ENCODE results near the gene PLOD1.

Gene PLOD1

DNA sequence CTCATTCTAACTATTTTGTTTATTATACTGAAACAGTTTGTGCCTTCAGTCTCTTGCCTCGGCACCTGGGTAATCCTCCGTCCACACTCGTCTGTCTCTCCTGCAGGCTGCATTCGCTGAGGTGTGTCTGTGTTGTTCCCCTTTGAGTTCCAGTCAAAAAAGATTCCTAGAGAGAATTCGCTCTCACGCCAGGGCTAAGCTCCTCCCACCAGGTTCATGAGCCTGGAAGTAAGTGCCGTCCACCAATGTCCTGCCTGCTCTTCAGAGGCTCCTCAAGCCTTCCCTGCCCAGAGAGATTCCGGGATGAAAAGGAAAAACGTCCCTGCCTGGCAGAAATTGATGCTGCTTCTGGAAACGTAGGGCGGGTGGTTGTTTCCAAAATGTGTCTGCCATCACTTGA lies 21.2 kb upstream of the PLOD1 start:
- H3K4me2 ChIP-seq (ENCODE audit: low read length), result no peak overlapping the region
- H3K36me3 ChIP-seq (ENCODE audit: insufficient read depth, low read length), result peaks cover 5% of the 10 kb centered on the region; the same call in 1 of the 2 replicates

GRCh38 chr1:11914024-11914423 lies 20.5 kb upstream of the PLOD1 start:
- no peaks in the 10 kb centered on the region for H3F3A ChIP-seq (ENCODE audit: insufficient read depth, low read length)
- peaks cover 40% of the 10 kb centered on the region for H3K4me1 ChIP-seq (ENCODE audit: insufficient read depth, low read length, severe bottlenecking)
- H3K4me2 ChIP-seq (ENCODE audit: low read length), result no peak overlapping the region
- H2AFZ ChIP-seq (ENCODE audit: low read length), result no peak overlapping the region
- no peak overlapping the region for H3K4me3 ChIP-seq (ENCODE audit: low read depth, low read length, poor library complexity, severe bottlenecking)
- H3K9ac ChIP-seq (ENCODE audit: low read length), result no peak overlapping the region
- H3K27me3 ChIP-seq (ENCODE audit: insufficient read depth, low read length), result no peaks in the 10 kb centered on the region
- TF ChIP-seq CTCF (IDR thresholded peaks at IDR 0.05; ENCODE audit: low read length) (no peak), EZH2 (IDR thresholded peaks at IDR 0.05; ENCODE audit: borderline replicate concordance, low read length) (no peak)
- no peaks in the 10 kb centered on the region for H3K9me2 ChIP-seq (ENCODE audit: low read depth, low read length)
- H3K36me3 ChIP-seq (ENCODE audit: insufficient read depth, low read length), result peaks cover 11% of the 10 kb centered on the region; the same call in 1 of the 2 replicates
- H3K27ac ChIP-seq (ENCODE audit: low read depth, low read length, poor library complexity, severe bottlenecking), result no peak overlapping the region
- H4K20me1 ChIP-seq (ENCODE audit: insufficient read depth, low read length), result no peaks in the 10 kb centered on the region
- H3K9me3 ChIP-seq (ENCODE audit: low read length), result no peaks in the 10 kb centered on the region
- H3K79me2 ChIP-seq (ENCODE audit: insufficient read depth, low read length), result no peaks in the 10 kb centered on the region

More for the DNA sequence above, 21.2 kb upstream of the PLOD1 start:
- Histone ChIP-seq H3K79me2 (ENCODE audit: insufficient read depth, low read length) (no peaks in the 10 kb centered on the region), H3F3A (ENCODE audit: insufficient read depth, low read length) (peaks cover 6% of the 10 kb centered on the region; the same call in 1 of the 2 replicates), H2AFZ (ENCODE audit: low read length) (no peak overlapping the region), H4K20me1 (ENCODE audit: insufficient read depth, low read length) (no peaks in the 10 kb centered on the region), H3K27ac (ENCODE audit: low read depth, low read length, poor library complexity, severe bottlenecking) (no peak overlapping the region), H3K9ac (ENCODE audit: low read length) (no peak overlapping the region), H3K4me3 (ENCODE audit: low read depth, low read length, poor library complexity, severe bottlenecking) (no peak overlapping the region), H3K4me1 (ENCODE audit: insufficient read depth, low read length, severe bottlenecking) (peaks cover 46% of the 10 kb centered on the region), H3K27me3 (ENCODE audit: insufficient read depth, low read length) (no peaks in the 10 kb centered on the region), H3K9me2 (ENCODE audit: low read depth, low read length) (no peaks in the 10 kb centered on the region), H3K9me3 (ENCODE audit: low read length) (no peaks in the 10 kb centered on the region)
- TF ChIP-seq EZH2 (IDR thresholded peaks at IDR 0.05; ENCODE audit: borderline replicate concordance, low read length) (no peak), CTCF (IDR thresholded peaks at IDR 0.05; ENCODE audit: low read length) (no peak)

GRCh38 chr1:11918799-11919519 lies 15.6 kb upstream of the PLOD1 start:
- Histone ChIP-seq H3F3A (ENCODE audit: insufficient read depth, low read length) (no peaks in the 10 kb centered on the region), H3K9me3 (ENCODE audit: low read length) (no peaks in the 10 kb centered on the region), H3K27ac (ENCODE audit: low read depth, low read length, poor library complexity, severe bottlenecking) (no peak overlapping the region), H3K36me3 (ENCODE audit: insufficient read depth, low read length) (peaks cover 52% of the 10 kb centered on the region), H2AFZ (ENCODE audit: low read length) (no peak overlapping the region), H3K4me2 (ENCODE audit: low read length) (no peak overlapping the region), H3K79me2 (ENCODE audit: insufficient read depth, low read length) (peaks cover 8% of the 10 kb centered on the region), H3K4me3 (ENCODE audit: low read depth, low read length, poor library complexity, severe bottlenecking) (no peak overlapping the region), H3K9ac (ENCODE audit: low read length) (no peak overlapping the region), H3K4me1 (ENCODE audit: insufficient read depth, low read length, severe bottlenecking) (peaks cover 41% of the 10 kb centered on the region), H3K9me2 (ENCODE audit: low read depth, low read length) (no peaks in the 10 kb centered on the region), H3K27me3 (ENCODE audit: insufficient read depth, low read length) (no peaks in the 10 kb centered on the region), H4K20me1 (ENCODE audit: insufficient read depth, low read length) (no peaks in the 10 kb centered on the region)
- no peak for TF ChIP-seq CTCF (IDR thresholded peaks at IDR 0.05; ENCODE audit: low read length)
- TF ChIP-seq EZH2 (IDR thresholded peaks at IDR 0.05; ENCODE audit: borderline replicate concordance, low read length), result no peak
